GM04504 (cell line): ENCODE data around the gene FAM78B.

Experiments
- DNase-seq: peaks from one replicate; pipeline ENCODE4 v3.0.0-alpha.2; 2012; ENCODE audit warnings: low read depth

The FAM78B gene

GRCh38 chr1:166117776-166118175, 49.0 kb downstream of the FAM78B start:
- no peak for DNase-seq

- no peak for DNase-seq
Measured at GRCh38 chr1:166116026-166116425, 50.8 kb downstream of the FAM78B start.

- DNase-seq = no peak
Measured at GRCh38 chr1:166114419-166114818, 52.4 kb downstream of the FAM78B start.

GRCh38 chr1:166113630-166114029, 53.2 kb downstream of the FAM78B start:
- no peak for DNase-seq

GRCh38 chr1:166113031-166113430, 53.8 kb downstream of the FAM78B start:
- DNase-seq = no peak

GRCh38 chr1:166112425-166112824, 54.4 kb downstream of the FAM78B start:
- DNase-seq = no peak

- DNase-seq = no peak
Measured at GRCh38 chr1:166111430-166111829, 55.4 kb downstream of the FAM78B start.

- DNase-seq = no peak
Measured at GRCh38 chr1:166090244-166090643, 76.6 kb downstream of the FAM78B start.

- no peak for DNase-seq
Measured at GRCh38 chr1:166089804-166090203, 77.0 kb downstream of the FAM78B start.

- DNase-seq = no peak
Measured at GRCh38 chr1:166088572-166088955, 78.2 kb downstream of the FAM78B start.

GRCh38 chr1:166087734-166088571, 78.8 kb downstream of the FAM78B start:
- DNase-seq = no peak

GRCh38 chr1:166086113-166086883, 80.5 kb downstream of the FAM78B start:
- no peak for DNase-seq

- no peak for DNase-seq
Measured at GRCh38 chr1:166084613-166085012, 82.2 kb downstream of the FAM78B start.

- no peak for DNase-seq
Measured at GRCh38 chr1:166083887-166084286, 82.9 kb downstream of the FAM78B start.

GRCh38 chr1:166082601-166083000, 84.2 kb downstream of the FAM78B start:
- no peak for DNase-seq

GRCh38 chr1:166080967-166081870, 85.6 kb downstream of the FAM78B start:
- DNase-seq = no peak

- DNase-seq = no peak
Measured at GRCh38 chr1:166080277-166080966, 86.4 kb downstream of the FAM78B start.

- DNase-seq = no peak
Measured at GRCh38 chr1:166079276-166079675, 87.5 kb downstream of the FAM78B start.

- no peak for DNase-seq
Measured at GRCh38 chr1:166073489-166073888, 93.3 kb downstream of the FAM78B start.

- no peak for DNase-seq
Measured at GRCh38 chr1:166069390-166069789, 97.4 kb downstream of the FAM78B start.

- no peak for DNase-seq
Measured at GRCh38 chr1:166066107-166066506, 100.7 kb downstream of the FAM78B start.

- DNase-seq = no peak
Measured at GRCh38 chr1:166064951-166065350, 101.8 kb downstream of the FAM78B start.
